GM13977 (cell line): ENCODE measurements around the gene LSM7.

Source experiments
- DNase-seq: peaks from one replicate; pipeline ENCODE4 v3.0.0; 2012; ENCODE audit warnings: low spot score
- CTCF ChIP-seq: IDR thresholded peaks from 2 replicates; pipeline ENCODE4 v1.5.1; 2012; ENCODE audit warnings: mild to moderate bottlenecking, control low read depth; ENCODE audit not compliant: insufficient read depth; ENCODE audit errors: extremely low read depth, missing control alignments
- in situ Hi-C: fragments of 300-500 bp; cut with MboI; formaldehyde crosslinking; loops from one replicate; pipeline ENCODE4 v1.12.0; 2022; ENCODE audit warnings: low sequenced_read_pairs, low pct_unique_long_range_greater_than_20kb, mixed read lengths, inconsistent platforms; ENCODE audit not compliant: unreplicated experiment

The LSM7 gene

GRCh38 chr19:2306971-2307370, 21.4 kb downstream of the LSM7 start:
- no peak for TF ChIP-seq CTCF
- in situ Hi-C loops = no loop called here
- DNase-seq = no peak

DNA sequence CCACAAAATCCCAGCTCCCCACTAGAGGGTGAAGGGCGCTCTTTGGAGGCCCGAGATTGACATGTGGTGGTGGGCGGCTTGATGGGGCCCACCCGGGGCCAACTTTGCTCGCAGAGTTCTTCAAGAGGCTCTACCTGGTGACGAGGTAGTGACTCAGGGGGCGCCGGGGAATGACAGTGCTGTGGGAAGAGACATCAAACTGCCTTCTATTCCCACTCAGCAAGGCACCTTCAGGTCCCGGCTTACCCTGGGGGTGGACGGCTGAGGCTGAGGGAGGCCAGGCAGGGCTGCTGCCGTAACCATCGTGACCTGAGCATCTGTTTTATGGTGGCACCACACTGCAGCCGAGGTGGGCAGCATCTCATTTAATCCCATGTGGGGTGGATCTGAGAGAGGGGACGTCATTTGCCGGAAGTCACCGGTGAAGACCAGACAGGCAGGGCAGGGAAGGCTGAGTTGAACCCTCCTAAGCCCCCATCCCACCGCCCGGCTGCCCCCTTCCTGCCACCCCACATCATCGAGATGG, 22.0 kb downstream of the LSM7 start:
- in situ Hi-C loops = no loop called here
- no peak for DNase-seq
- no peak for TF ChIP-seq CTCF

- in situ Hi-C loops = no loop called here
- no peak for TF ChIP-seq CTCF
These were observed 22.7 kb downstream of the LSM7 start for GRCh38 chr19:2305452-2306280.

GRCh38 chr19:2303211-2303798, 25.1 kb downstream of the LSM7 start:
- in situ Hi-C loops = no loop called here
- no peak for DNase-seq
- TF ChIP-seq CTCF = no peak

More at GRCh38 chr19:2305452-2306280, 22.7 kb downstream of the LSM7 start:
- no peak for DNase-seq

DNA sequence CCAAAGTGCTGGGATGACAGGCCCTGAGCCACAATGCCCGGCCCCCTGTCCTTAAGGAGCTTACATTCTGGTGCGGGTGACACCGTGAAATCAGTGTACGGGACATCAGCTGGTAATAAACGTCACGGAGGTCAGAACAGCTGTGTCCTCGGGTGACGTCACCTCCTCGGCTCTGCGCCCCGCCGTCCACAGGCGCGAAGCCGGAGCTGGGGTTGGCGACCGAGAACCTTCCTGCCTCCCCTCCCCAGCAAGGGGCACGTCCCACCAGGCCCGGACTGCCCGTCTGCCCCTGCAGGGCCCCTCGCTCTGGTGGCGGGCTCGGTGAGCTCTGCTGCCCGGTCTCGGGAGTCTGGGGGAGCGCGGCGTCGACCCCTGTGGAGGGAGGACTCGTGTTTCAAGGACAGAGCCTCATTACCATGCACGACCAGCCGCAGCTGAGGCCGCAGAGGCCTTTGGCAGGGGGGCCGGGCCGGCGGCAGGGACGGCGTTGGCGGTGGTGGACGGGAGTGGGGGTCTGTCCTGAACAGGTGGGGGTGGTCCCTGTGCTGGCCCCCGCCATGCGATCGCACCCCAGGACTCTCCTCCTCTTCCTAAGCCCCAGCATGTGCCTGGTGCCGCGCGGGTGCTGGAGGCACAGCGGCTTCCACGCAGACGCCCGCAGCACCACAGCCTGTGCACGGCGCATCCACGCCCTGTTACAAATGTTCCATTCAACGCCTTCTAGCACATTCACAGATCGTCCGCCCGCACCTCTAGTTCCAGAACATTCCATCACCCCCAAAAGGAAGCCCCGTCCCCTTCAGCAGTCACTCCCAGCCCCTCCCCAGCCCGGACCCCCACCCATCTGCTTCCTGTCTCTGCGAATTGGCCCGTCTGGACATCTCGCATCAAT, 25.8 kb downstream of the LSM7 start:
- in situ Hi-C loops = no loop called here
- TF ChIP-seq CTCF = no peak
- DNase-seq = no peak

GRCh38 chr19:2300533-2300932, 27.9 kb downstream of the LSM7 start:
- DNase-seq = no peak
- no peak for TF ChIP-seq CTCF
- in situ Hi-C loops = no loop called here
